Measurements from ENCODE around the gene P2RX7. TPM values are rescaled to one million over a fixed set of nuclear protein-coding genes. Genes with fewer than 3 reads are reported as not detected.

The P2RX7 gene
- total RNA-seq, 1 donor, result 4.0 TPM

GRCh38 chr12:121085506-121086353 lies 46.9 kb upstream of the P2RX7 start:
- no peaks in the 10 kb centered on the region for H3K36me3 ChIP-seq (ENCODE audit: insufficient read depth, low read length)
- no peaks in the 10 kb centered on the region for H3K9me3 ChIP-seq (ENCODE audit: low read depth, low read length)
- H3K27me3 ChIP-seq (ENCODE audit: insufficient read depth, low read length), result peaks cover 8% of the 10 kb centered on the region
- H3K79me2 ChIP-seq (ENCODE audit: insufficient read depth, low read length), result no peaks in the 10 kb centered on the region
- no peak for DNase-seq (ENCODE audit: insufficient read length, low spot score, missing footprints)
- no peak overlapping the region for H3K4me2 ChIP-seq (ENCODE audit: insufficient read depth, low read length)
- H3K4me1 ChIP-seq (ENCODE audit: insufficient read depth, low read length), result no peaks in the 10 kb centered on the region
- no peak overlapping the region for H3K27ac ChIP-seq (ENCODE audit: low read depth, low read length)
- no peak overlapping the region for H3K4me3 ChIP-seq (ENCODE audit: insufficient read depth, low read length)
- no peak for TF ChIP-seq CTCF (IDR thresholded peaks at IDR 0.05; ENCODE audit: extremely low read depth, low read depth, low read length)
- H4K20me1 ChIP-seq (ENCODE audit: insufficient read depth, low read length), result no peaks in the 10 kb centered on the region
- H2AFZ ChIP-seq (ENCODE audit: low read length), result no peak overlapping the region

DNA sequence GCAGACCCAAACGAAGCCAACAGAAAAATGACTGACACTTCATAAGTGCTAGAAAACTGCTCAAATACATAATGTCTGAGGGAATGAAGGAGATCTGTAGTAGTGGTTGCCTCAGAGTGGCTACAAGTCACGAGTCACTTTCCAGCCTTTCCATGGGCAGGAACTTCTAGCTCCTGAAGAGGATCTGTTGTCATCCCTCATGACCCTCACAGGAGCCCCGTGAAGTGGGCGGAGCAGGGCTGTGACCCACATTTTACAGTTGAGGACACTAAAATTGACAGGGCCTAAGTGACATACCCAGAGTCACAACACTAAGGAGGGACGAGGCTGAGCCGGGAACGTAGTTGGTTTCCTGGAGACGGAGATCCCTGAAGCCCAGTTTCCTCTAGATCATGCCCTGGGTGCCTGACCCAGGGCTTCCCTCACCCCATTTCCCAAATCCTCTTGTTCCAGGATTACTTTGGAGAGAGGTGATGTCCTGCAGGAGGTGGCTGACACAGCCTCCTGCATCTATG lies 45.8 kb upstream of the P2RX7 start:
- Histone ChIP-seq H3K9me3 (ENCODE audit: low read depth, low read length) (no peaks in the 10 kb centered on the region), H3K27me3 (ENCODE audit: insufficient read depth, low read length) (peaks cover 10% of the 10 kb centered on the region), H3K4me2 (ENCODE audit: insufficient read depth, low read length) (no peak overlapping the region), H2AFZ (ENCODE audit: low read length) (no peak overlapping the region), H3K27ac (ENCODE audit: low read depth, low read length) (no peak overlapping the region), H3K4me1 (ENCODE audit: insufficient read depth, low read length) (no peaks in the 10 kb centered on the region), H3K36me3 (ENCODE audit: insufficient read depth, low read length) (no peaks in the 10 kb centered on the region), H4K20me1 (ENCODE audit: insufficient read depth, low read length) (no peaks in the 10 kb centered on the region), H3K4me3 (ENCODE audit: insufficient read depth, low read length) (no peak overlapping the region), H3K79me2 (ENCODE audit: insufficient read depth, low read length) (no peaks in the 10 kb centered on the region)
- no peak for DNase-seq (ENCODE audit: insufficient read length, low spot score, missing footprints)
- TF ChIP-seq CTCF (IDR thresholded peaks at IDR 0.05; ENCODE audit: extremely low read depth, low read depth, low read length), result no peak

GRCh38 chr12:121087467-121088194 lies 45.0 kb upstream of the P2RX7 start:
- DNase-seq (ENCODE audit: insufficient read length, low spot score, missing footprints), result no peak
- Histone ChIP-seq H3K36me3 (ENCODE audit: insufficient read depth, low read length) (no peaks in the 10 kb centered on the region), H2AFZ (ENCODE audit: low read length) (peak overlapping the region; percentile 41), H3K27me3 (ENCODE audit: insufficient read depth, low read length) (peaks cover 16% of the 10 kb centered on the region), H3K79me2 (ENCODE audit: insufficient read depth, low read length) (no peaks in the 10 kb centered on the region), H3K9me3 (ENCODE audit: low read depth, low read length) (no peaks in the 10 kb centered on the region), H3K4me3 (ENCODE audit: insufficient read depth, low read length) (no peak overlapping the region), H3K4me1 (ENCODE audit: insufficient read depth, low read length) (no peaks in the 10 kb centered on the region), H3K4me2 (ENCODE audit: insufficient read depth, low read length) (no peak overlapping the region), H3K27ac (ENCODE audit: low read depth, low read length) (no peak overlapping the region), H4K20me1 (ENCODE audit: insufficient read depth, low read length) (no peaks in the 10 kb centered on the region)
- no peak for TF ChIP-seq CTCF (IDR thresholded peaks at IDR 0.05; ENCODE audit: extremely low read depth, low read depth, low read length)

DNA sequence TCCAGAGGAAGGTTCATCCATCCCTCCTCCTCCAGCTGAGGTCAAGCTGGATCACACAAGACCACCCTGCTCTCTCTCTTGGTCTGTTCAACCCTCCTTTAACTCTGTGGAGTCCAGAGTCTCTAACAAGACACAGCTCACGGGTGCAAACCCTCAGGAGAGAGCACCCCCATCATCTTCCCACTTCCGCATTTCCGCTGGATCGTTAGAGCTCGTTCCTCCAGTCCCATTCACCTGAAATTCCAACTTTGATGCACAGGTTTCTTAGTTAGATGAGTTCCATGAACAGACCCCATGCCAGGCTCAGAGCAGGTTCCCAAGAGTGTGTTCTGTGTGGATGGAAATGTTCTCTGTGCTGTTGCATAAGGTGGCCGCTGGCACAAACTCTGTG lies 44.5 kb upstream of the P2RX7 start:
- no peak overlapping the region for H3K4me2 ChIP-seq (ENCODE audit: insufficient read depth, low read length)
- peaks cover 16% of the 10 kb centered on the region for H3K27me3 ChIP-seq (ENCODE audit: insufficient read depth, low read length)
- H3K79me2 ChIP-seq (ENCODE audit: insufficient read depth, low read length), result no peaks in the 10 kb centered on the region
- no peak overlapping the region for H3K4me3 ChIP-seq (ENCODE audit: insufficient read depth, low read length)
- TF ChIP-seq CTCF (IDR thresholded peaks at IDR 0.05; ENCODE audit: extremely low read depth, low read depth, low read length), result no peak
- no peaks in the 10 kb centered on the region for H3K4me1 ChIP-seq (ENCODE audit: insufficient read depth, low read length)
- no peak overlapping the region for H2AFZ ChIP-seq (ENCODE audit: low read length)
- no peak for DNase-seq (ENCODE audit: insufficient read length, low spot score, missing footprints)
- H4K20me1 ChIP-seq (ENCODE audit: insufficient read depth, low read length), result no peaks in the 10 kb centered on the region
- no peak overlapping the region for H3K27ac ChIP-seq (ENCODE audit: low read depth, low read length)
- no peaks in the 10 kb centered on the region for H3K36me3 ChIP-seq (ENCODE audit: insufficient read depth, low read length)
- no peaks in the 10 kb centered on the region for H3K9me3 ChIP-seq (ENCODE audit: low read depth, low read length)
